Amniotic stem cell (primary cell): Measurements from ENCODE around the gene AGXT.
"Not testable (repeated sequence)": the region's sequence is repeated elsewhere in the genome, so short reads cannot be mapped to it uniquely, and the experiment has no call there.

Source experiments
- DNase-seq: peaks from one replicate; lab custom pipeline; 2025; lab: John Stamatoyannopoulos, UW

The AGXT gene

DNA sequence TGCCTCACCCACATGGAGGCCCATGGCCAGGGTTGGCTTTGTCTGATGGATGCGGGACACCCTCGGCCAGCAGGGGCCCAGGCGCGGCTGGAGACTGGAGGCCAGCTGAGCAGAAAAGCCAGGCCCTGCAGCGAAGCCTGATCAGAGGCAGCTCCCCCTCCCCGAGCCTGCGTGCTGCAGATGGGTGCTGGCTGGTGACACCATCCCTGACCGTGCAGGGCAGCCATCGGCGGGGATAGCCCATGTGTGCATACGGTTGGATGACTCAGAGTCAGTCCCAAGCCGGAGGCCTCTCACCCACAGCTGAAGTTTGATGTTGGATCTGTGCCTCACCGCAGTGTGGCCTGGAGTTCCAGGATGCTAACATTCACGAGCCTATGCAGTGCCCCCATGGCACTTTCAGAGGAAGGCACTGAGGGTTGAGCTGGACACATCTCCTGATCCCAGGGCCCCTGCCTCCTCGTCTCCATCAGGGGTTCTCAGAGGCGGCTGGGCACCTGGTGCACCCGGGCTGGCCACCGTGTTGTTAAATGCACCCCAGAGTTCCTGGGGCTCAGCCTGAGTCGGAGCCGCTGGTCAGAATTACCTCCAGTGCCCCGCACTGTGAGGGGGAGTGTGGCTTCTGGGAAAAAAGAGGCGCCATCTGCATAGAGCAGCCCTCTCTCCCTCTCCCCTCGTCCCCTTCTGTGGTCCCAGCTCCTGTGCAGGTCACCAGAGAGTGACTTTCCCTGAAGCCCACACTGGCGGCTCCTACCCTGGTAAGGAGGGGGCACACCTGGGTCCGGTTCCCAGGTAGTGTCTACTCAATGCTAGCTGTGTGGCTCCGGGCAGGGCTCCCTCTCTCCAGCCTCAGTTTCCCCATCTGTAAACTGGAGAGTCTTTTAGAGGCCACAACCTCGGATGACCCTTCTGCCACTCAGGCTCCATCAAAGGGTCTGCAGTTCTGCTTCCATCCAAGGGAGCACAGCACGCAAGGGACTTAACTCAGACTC, 29.2 kb upstream of the AGXT start:
- DNase-seq: no peak

DNA sequence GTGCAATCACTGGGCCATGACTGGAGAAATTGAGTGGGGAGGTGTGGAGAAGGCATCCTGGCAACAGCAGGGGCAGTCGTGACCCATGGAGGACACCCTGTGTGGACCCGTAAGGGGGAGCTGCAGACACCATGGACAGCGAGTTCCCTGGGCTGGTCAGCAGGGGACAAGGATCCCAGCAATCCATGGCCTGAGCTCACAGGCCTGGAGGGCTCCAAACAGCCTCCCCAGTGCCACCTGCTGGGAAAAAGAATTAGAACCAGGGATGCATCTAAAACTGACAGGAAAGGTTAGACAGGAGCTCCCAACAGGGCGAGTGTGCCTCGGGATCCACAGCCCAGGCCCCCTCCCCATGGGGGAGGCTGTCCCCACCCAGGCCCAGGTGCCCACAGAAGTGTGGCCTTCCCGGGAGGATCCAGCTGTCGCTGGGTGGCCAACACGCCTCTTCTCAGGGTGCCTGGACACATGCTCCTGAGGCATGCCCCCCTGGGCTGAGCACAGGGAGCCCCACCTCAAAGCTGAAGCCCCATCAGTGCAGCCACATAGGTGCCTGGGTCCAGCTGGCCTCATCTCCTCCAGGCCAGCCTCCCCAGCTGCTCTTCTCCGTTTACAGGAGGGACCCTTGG, 28.1 kb upstream of the AGXT start:
- DNase-seq: peak; percentile 35

DNA sequence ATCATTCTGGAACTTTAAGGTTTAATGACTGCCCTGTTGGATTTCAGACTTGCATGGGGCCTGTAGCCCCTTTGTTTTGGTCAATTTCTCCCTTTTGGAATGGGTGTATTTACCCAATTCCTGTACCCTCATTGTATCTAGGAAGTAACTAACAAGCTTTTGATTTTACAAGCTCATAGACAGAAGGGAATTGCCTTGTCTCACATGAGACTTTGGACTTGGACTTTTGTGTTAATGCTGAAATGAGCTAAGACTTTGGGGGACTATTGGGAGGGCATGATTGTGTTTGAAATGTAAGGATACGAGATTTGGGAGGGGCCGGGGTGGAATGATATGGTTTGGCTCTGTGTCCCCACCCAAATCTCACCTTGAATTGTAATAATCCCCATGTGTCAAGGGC, 22.3 kb upstream of the AGXT start:
- not testable (repeated sequence) for DNase-seq

DNA sequence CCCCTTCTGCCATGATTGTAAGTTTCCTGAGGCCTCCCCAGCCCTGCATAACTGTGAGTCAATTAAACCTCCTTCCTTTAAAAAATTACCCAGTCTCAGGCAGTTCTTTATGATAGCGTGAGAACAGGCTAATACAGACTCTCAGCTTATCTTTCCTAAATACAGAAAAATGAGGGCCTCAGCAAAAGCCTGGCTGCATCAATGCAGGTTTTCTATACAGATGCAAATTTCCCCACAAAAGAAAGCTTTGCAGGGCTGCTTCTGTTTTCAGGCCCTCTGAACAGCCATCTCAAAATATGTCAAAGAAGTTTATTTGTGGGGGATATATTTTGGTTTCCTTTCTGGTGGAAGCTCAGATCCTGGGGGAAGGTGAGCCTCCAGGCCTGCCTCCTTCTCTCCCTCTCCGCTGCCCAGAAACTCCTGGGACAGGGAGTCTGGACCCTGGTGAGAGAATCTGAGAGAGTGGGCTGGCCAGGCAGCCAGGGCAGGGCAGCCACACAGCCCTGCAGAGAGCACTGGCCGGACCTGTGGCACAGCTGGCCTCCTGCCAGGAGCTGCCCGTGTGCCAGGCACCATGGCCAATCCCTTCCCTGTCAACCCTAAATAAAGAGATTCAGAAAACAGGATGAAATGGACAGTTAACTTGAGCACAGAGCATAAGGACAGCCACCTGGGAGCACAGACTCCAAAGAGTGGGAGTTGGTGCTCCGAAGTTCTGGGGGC, 21.6 kb upstream of the AGXT start:
- DNase-seq: no peak

DNA sequence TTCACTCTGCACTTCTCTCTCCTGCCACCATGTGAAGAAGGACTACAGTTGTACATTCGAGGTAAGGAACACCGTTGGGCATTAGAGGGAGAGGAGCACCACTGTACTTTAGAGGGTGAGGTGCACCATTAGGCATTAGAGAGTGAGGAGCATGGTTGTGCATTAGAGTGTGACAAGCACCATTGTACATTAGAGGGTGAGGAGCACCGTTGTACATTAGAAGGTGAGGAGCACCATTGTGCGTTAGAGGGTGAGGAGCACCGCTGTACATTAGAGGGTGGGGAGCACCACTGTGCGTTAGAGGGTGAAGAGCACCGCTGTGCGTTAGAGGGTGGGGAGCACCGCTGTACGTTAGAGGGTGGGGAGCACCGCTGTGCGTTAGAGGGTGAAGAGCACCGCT, 20.8 kb upstream of the AGXT start:
- no peak for DNase-seq

DNA sequence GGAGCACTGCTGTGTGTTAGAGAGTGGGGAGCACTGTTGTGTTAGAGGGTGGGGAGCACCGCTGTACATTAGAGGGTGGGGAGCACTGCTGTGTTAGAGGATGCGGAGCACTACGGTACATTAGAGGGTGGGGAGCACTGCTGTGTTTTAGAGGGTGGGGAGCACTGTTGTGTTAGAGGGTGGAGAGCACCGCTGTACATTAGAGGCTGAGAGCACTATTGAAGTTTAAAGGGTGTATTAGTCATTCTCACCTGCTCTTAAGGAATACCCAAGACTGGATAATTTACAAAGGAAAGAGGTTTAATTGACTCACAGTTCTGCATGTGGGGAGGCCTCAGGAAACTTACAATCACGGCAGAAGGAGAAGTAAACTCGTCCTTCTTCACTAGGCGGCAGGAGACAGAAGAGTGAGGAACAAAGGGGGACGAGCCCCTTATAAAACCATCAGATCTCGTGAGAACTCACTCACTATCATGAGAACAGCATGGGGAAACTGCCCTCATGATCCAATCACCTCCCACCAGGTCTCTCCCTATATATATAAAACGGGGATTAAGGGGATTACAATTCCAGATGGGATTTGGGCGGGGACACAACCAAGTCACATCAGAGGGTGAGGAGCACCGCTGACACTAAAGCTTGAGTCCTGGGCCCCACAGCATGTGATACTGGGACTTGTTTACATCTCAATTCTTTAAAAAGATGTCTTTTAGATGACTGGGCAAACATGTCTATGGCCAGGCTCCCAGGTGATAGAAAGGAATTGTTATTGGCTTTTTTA, 19.5 kb upstream of the AGXT start:
- DNase-seq: no peak

DNA sequence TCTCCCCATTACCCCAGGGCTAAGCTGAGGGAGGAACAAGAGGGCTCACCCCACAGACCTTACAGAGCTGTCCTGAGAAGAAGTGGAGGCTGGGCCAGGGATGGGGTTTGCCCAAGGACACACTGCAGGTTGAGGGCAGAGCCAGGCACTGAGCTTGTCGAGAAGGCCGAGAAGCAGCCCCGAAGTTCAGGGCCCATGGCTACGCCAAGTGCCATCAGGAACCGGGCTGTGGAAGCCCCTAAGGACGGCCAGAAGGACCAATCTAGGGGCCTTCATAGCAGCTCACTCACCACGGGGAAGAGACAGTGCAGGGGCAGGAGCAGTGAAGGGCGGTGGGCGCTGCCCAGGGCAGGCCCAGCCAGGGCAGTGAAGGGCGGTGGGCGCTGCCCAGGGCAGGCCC, 18.6 kb upstream of the AGXT start:
- no peak for DNase-seq

DNA sequence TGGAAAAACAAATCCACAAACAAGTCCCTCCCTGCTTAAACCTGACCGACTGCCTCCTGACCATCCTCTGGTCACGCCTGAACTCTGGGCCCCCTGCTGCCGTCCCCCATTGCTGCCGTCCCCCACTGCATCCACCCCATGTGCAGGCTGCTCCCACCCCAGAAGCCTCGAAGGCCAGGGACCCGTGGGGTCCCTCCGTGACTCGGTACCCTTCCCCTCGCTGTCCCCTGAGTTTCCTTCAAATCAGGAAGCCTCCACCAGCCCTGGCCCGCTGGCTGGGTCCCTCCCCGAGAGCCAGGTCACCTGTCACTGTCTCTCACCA, 17.9 kb upstream of the AGXT start:
- no peak for DNase-seq

DNA sequence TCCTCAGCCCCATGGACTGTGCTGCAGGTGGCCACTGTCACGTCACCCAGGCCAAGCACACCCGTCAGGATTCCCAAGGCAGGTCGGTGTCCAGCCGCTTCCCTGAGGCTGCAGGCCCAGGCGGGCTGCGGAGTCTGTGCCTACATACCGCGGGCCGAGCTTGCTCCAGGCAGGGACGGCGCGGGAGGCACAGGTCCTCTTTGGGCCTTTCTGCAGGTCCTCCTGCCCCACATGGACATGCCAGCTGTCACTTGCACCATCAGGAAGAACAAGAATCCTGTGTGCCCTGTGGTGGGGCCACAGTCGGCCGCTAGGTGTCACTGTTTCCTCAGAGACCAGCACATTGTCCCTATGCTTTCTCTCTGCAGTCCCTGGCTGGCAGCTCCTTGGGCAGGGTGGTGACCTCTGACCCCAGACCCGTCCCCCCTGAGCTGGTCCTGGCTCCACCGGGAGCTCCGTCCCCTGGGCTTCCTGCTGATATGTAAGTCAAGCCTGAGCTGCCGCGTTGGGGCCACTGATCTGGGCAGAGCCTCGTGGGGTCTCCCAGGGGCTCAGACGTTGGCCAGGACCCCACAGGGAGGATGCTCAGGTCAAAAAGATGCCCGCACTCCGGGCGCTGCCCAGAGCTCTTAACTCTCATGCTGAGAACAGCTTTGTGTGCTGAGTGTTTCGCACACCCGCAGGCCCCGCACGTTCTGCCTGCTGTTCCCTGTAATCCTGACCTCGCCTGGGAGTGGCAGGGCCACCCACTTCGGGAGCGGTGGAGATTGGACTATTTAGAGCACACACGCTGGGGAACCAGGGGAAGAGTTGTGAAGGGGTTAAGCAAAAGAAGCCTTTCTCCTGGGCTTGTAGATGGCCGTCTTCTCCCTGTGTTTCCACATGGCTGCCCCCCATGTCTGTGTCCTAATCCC, 17.3 kb upstream of the AGXT start:
- DNase-seq: peak; percentile 51

DNA sequence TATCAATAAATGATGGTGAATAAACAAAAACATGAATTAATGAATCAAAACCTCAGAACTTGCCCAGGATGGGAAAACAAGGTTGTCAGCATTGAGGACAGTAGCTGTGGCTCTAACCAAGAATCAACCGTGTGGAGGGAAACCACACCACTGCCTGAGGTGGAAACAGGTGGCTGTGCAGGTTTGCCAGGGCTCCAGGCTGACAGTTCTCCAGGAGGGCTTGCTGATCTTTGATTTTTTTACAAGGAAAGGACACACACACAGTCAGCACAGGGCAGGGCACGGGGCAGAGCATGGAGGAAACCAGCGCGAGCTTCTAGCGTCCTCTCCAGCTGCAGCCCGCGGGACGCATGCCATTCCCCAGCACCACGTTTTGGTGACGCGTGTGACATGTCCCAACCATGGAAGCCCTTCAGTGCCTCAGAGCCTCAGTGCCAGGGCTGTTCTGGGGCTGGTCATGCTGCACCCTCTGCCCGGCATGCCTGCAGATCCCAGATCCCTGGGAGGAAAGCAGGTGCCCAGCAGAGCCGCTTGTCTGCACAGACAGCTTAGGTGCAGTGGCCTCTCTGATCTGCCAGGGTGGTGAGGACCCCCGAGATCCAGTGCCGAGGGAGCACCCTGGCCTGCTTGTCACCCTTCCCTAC, 15.8 kb upstream of the AGXT start:
- DNase-seq: no peak

DNA sequence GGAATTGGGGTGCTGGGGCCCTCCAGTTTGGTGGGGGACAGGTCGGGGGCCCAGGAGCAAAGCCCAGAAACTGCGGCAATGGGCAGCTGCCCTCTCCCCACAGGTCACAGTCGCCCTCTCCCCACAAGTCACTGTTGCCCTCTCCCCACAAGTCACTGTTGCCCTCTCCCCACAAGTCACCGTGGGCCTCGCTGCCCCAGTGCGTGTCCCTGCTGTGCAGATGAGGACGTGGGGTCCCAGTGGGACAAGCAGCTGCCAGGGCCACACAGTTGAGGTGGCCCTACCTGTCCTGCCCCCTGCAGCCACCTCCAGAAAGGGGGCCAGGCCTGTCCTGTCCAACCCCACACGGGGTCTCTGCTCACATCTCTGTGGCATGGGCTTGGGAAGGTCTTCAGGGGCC, 13.0 kb upstream of the AGXT start:
- no peak for DNase-seq

DNA sequence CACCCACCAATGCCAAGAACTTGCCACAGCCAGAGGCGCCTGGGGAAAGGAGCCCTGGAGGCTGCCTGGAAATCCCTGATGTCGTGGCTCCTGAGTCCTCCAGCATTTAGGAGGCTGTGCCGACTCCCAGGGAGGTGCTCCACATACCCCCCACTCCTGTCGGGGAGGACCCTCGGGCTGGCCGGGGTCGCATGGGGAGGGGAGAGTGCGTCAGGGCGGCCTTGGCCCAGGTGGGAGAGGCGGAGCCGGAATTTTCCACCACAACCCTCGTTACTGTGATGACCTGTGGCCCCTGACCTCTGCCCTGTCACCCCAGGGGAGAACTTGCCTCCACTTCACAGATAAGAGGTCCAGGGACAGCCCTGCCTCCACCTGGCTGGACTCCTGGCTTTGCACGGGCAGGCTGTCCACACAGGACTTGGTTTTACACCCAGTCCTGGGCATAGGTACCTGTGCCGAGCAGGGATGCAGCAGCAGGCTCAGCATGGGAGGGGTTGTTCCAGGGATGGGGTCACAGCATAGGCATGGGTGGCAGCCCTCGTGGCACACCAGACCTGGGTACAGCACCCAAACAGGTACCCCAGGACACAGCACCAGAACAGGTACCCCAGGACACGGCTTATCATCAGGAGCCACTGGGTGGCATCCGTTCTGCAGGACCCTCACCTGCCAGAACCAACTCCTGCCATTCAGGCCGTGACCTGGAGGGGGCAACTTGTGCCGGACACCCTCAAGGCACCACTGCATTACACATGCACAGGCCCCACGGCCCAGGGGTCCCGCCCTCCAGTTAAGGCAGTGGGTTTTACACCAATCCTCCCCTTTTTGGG, 12.3 kb upstream of the AGXT start:
- no peak for DNase-seq

DNA sequence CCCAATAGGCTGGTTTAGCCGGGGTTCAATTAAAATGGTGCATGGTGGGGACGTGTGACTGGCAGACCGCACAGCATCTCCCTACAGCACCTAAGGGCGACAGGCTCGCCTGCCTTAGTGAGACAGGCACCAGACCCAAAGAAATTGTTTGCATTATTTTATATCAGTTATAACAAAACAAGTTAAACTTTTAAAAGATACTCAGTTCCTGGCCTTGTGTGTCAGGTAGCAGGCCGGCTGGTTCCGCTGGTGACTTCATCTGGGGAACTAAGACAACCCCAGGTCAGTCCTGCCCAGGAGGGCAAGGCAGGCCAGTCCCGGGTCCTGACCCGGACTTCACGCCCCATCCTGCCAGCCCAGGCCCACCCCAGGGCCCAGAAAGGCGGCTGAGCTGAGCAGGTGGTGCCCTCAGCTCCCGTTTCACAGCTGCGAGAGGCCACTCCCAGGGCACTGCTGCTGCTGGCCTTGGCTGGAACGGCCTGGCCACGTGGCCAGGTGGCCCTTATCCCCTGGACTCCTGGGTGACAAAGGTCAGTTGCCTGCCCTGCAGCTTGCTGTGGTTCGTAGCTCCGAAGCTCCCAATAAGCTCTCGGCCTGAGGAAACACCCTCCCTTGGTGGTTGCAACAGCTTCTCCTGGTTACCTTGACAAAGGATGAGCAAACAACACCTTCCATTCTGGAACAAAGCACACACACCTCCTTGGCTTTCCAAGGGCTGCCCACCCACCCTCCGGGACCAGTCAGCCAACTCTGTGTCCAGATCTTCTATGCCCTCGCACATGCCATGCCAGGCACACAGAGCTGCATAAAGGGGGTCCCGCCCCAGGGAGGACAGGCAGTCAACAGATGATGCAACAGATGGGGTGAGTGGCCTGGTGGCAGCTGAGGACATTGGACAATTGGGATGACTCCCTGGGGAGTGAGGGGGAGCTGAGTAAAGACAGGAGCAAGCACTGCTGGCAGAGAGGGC, 11.3 kb upstream of the AGXT start:
- DNase-seq: no peak

DNA sequence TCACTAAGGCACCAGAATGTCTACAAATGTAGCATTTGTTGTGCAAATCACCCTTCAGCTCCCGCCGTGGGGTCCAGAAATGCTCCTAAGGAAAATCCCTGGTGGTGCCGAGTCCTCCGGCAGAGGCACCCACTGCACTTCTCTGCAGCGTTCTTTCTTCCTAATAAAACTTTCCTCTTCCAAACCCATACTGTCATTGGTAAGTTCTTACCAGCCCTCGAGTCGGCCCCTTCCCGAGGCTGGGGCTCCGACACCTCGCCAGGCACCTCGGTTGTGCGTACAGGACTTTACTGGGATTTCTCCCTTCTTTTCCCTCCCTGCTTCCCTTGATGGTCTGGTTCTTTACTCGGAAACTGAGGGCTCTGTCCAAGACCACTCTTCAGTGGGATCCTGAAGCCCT, 10.3 kb upstream of the AGXT start:
- DNase-seq: no peak

DNA sequence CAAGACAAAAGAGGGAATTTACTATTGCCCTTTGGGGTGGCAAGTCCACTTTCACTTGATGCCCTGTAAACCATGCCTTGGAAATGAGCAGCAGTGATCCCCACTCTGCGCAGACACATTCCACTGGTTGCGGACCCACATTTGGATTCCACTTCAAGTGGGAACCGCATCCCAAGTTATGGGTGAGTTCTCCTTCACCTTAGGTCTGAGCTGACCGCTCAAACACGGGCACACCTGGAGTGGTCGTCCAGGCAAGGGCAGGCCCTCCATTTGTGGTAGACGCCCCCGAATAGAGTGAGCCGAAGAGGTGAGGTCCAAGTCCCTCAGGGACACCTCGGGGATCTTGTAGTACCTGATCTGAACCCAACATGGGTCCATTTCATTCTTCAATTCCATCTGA, 9.8 kb upstream of the AGXT start:
- no peak for DNase-seq

DNA sequence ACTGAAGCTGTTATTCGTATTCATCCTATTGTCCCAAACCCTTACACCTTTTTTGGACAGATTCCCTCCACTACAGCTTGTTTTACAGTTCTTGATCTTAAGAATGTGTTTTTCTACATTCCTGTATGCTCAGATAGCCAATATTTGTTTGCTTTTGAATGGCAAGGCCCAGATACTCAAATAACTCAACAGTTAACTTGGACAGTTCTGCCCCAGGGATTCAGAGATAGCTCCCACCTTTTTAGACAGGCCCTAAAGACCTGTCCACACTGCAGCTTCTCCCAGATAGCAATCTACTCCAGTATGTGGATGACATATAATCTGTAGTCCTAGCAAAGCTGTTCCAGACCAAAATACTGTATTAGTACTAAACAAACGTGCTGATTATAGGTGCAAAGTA, 7.1 kb upstream of the AGXT start:
- DNase-seq: no peak

DNA sequence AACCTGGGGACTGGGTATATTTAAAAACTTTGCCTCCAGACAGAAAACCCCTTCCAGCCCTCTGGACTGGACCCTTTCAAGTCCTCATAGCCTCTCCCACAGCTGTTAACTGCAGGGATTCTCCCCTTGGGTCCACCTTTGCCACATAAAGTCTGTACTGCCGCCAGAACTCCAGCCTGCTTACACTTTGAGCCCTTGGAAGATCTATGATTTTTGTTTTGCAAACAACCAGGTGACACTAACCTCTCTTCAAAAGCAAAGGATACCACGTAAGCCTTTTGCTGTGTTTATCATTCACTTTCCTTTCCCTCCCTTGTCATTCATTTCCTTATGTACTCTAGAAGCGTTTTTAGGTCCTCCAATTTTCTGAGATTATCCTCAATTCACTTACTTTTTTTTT, 4.1 kb upstream of the AGXT start:
- DNase-seq: no peak

DNA sequence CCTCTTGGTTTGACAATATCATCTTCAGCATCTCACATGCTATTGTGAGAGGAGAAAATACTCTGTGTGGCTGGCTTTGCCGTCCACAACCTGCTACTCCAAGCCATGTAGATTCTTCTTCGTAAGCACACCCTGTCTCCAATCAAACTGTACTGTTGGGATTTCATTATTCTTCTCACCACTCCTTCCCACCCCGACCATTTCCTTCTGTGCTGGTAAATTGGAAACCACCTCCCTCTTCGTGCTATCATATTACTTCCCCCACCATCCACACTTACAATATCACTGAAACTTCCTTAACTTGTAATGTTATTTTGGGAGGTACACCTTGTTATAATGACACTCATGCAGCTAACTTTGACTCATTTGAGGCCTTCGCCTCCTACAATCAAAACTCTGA, 3.2 kb upstream of the AGXT start:
- no peak for DNase-seq
